ENCODE results near the gene RAPSN. TPM values are rescaled to one million over a fixed set of nuclear protein-coding genes. Genes with fewer than 3 reads are reported as not detected.

RAPSN gene
- total and polyA plus RNA-seq, 5 donors: 0.17 to 0.50 (median 0.37) TPM

DNA sequence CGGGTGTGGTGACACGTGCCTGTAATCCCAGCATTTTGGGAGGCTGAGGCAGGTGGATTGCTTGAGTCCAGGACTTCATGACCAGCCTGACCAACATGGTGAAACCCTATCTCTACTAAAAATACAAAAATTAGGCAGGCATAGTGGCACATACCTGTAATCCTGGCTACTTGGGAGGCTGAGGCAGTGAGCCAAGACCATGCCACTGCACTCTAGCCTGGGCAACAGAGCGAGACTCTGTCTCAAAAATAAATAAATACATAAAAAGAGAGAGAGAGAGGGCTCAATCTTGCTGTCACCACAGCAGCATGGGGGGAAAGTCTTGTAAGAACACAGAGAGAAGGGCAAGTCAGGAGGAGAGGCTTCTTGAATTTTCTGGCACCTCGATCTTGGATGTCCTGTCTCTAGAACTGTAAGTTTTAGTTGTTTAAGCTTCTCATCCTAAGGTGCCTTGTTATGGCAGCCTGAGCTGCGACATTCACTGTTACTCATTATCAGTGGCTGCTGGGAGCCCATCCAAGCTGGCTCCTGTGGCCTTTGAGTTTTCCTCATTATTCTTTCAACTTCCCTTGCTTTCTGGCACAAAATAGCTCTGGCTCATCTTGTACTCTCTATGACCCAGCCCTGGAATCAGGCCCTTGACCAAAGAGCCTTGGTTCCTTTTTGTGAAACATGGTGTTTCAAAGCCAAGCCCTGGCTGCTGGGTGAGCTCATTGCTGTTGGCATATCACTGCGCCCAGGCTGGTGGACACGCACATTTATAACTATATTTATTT lies 14.7 kb downstream of the RAPSN start:
- no peaks in the 10 kb centered on the region for H3K9me3 ChIP-seq (ENCODE audit: control insufficient read depth, low read length)
- H3K4me3 ChIP-seq (ENCODE audit: low read length): no peak overlapping the region
- WGBS: 70% methylated on average over 7 of the region's 7 CpGs
- no peak overlapping the region for H3K27ac ChIP-seq (ENCODE audit: low read length)
- no peaks in the 10 kb centered on the region for H3K4me1 ChIP-seq (ENCODE audit: control insufficient read depth, insufficient read depth, low read length)
- ATAC-seq (peak; percentile 40 to 56), DNase-seq (peak in 1 of 3 donors; percentile 47)
- intact Hi-C loops (cut with DNase I): no loop called here
- no peaks in the 10 kb centered on the region for H3K27me3 ChIP-seq (ENCODE audit: control insufficient read depth, insufficient read depth)

- 82% methylated on average over 3 of the region's 3 CpGs for WGBS
- intact Hi-C loops (cut with DNase I): no loop called here
- Histone ChIP-seq H3K27ac (ENCODE audit: low read length) (no peak overlapping the region), H3K9me3 (ENCODE audit: control insufficient read depth, low read length) (no peaks in the 10 kb centered on the region), H3K27me3 (ENCODE audit: control insufficient read depth, insufficient read depth) (no peaks in the 10 kb centered on the region), H3K4me3 (ENCODE audit: low read length) (no peak overlapping the region), H3K4me1 (ENCODE audit: control insufficient read depth, insufficient read depth, low read length) (no peaks in the 10 kb centered on the region)
- no peak for ATAC-seq
- no peak for DNase-seq
These were observed 15.8 kb downstream of the RAPSN start for GRCh38 chr11:47433157-47433556.

GRCh38 chr11:47431356-47432083 lies 17.4 kb downstream of the RAPSN start:
- intact Hi-C loops (cut with DNase I): no loop called here
- ATAC-seq (no peak), DNase-seq (peak in 1 of 3 donors; percentile 11)
- Histone ChIP-seq H3K9me3 (ENCODE audit: control insufficient read depth, low read length) (no peaks in the 10 kb centered on the region), H3K27me3 (ENCODE audit: control insufficient read depth, insufficient read depth) (no peaks in the 10 kb centered on the region), H3K4me3 (ENCODE audit: low read length) (no peak overlapping the region), H3K27ac (ENCODE audit: low read length) (no peak overlapping the region), H3K4me1 (ENCODE audit: control insufficient read depth, insufficient read depth, low read length) (no peaks in the 10 kb centered on the region)
- 91% methylated on average over 9 of the region's 9 CpGs for WGBS

DNA sequence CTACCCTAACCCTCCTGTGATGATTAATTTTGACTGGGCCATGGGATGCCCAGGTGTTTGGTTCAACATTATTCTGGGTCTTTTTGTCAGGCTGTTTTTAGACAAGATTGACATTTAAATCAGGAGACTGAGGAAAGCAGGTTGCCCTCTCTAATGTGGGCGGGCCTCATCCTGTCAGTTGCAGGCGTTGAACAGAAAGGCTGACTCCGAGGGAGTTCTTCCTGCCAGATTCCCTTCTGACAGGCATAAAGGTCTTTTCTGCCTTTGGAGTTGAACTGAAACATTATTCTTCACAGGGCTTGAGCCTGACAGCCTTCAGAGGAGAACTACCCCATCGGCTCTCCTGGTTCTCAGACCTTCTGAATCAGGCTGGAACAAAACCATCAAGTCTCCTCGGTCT lies 18.4 kb downstream of the RAPSN start:
- Histone ChIP-seq H3K4me3 (ENCODE audit: low read length) (no peak overlapping the region), H3K4me1 (ENCODE audit: control insufficient read depth, insufficient read depth, low read length) (peaks cover under 1% of the 10 kb centered on the region), H3K9me3 (ENCODE audit: control insufficient read depth, low read length) (no peaks in the 10 kb centered on the region), H3K27me3 (ENCODE audit: control insufficient read depth, insufficient read depth) (no peaks in the 10 kb centered on the region), H3K27ac (ENCODE audit: low read length) (no peak overlapping the region)
- ATAC-seq: no peak
- no peak for DNase-seq
- WGBS: 63% methylated on average over 5 of the region's 5 CpGs
- intact Hi-C loops (cut with DNase I): no loop called here

- DNase-seq: peak; percentile 99 to 100 (median 99)
- no peaks in the 10 kb centered on the region for H3K9me3 ChIP-seq (ENCODE audit: control insufficient read depth, low read length)
- ATAC-seq: peak; percentile 97
- H3K4me1 ChIP-seq (ENCODE audit: control insufficient read depth, insufficient read depth, low read length): peaks cover 9% of the 10 kb centered on the region
- no peaks in the 10 kb centered on the region for H3K27me3 ChIP-seq (ENCODE audit: control insufficient read depth, insufficient read depth)
- under 1% methylated on average over 62 of the region's 62 CpGs for WGBS
- peak within 1 kb of the TSS; percentile 92 for H3K27ac ChIP-seq (ENCODE audit: low read length)
- H3K4me3 ChIP-seq (ENCODE audit: low read length): peak within 1 kb of the TSS; percentile 96
- intact Hi-C loops (cut with DNase I): no loop called here
These were observed 22.6 kb downstream of the RAPSN start, which contains the start of gene PSMC3 for GRCh38 chr11:47426062-47426956. Gene PSMC3 (minus strand): TSS chr11:47426439. CDS start chr11:47426279, 160 bp downstream.

DNA sequence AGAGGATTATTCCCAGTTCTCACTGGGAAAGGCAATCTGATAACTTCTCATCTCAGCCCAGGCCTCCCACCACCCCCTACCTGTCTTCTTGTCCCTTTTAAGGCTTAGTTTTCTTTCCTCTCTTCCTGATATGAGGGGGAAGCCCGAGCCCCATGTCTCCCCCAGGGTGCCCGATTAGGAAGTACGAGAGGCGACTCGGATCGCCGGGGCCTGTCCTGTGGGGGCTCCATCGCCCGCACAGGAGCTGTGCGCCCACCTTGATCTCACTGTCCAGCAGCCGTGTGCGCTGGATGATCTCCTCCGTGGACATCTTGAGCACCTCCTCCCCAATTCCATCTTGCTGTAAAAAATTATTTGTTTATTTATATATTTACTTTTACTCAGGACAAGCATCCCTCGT lies 23.3 kb downstream of the RAPSN start:
- DNase-seq (peak in 1 of 3 donors; percentile 38), ATAC-seq (peak in 1 of 2 donors; percentile 1)
- Histone ChIP-seq H3K4me3 (ENCODE audit: low read length) (peak overlapping the region; percentile 96), H3K27me3 (ENCODE audit: control insufficient read depth, insufficient read depth) (no peaks in the 10 kb centered on the region), H3K27ac (ENCODE audit: low read length) (peak overlapping the region; percentile 30), H3K4me1 (ENCODE audit: control insufficient read depth, insufficient read depth, low read length) (peaks cover 9% of the 10 kb centered on the region), H3K9me3 (ENCODE audit: control insufficient read depth, low read length) (no peaks in the 10 kb centered on the region)
- intact Hi-C loops (cut with DNase I): no loop called here
- under 1% methylated on average over 14 of the region's 14 CpGs for WGBS

GRCh38 chr11:47418454-47419259 lies 30.3 kb downstream of the RAPSN start:
- no peak overlapping the region for H3K4me3 ChIP-seq (ENCODE audit: low read length)
- no peak for ATAC-seq
- H3K27me3 ChIP-seq (ENCODE audit: control insufficient read depth, insufficient read depth): no peaks in the 10 kb centered on the region
- H3K4me1 ChIP-seq (ENCODE audit: control insufficient read depth, insufficient read depth, low read length): peaks cover 8% of the 10 kb centered on the region
- 80% methylated on average over 23 of the region's 23 CpGs for WGBS
- no peak overlapping the region for H3K27ac ChIP-seq (ENCODE audit: low read length)
- DNase-seq: peak in 1 of 3 donors; percentile 44
- no peaks in the 10 kb centered on the region for H3K9me3 ChIP-seq (ENCODE audit: control insufficient read depth, low read length)
- intact Hi-C loops (cut with DNase I): no loop called here

DNA sequence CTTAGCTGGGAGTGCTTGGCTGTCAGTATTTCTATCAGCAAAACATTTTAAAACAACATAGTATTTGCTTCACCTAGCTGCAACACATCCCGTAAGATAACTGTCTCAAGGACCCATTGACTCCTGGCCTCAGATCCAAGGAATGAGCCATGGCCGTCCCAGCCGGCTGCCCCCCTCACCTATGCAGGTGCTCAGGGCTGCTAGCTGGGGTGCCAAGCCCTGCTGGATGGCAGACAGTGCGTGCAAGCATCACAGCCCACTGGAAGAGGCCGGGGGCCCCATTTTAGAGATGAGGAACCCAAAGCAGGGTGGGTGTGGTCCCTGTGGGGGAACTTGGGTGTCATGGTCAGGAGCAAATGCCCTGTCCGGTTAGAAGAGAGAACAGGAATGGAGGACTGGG lies 31.2 kb downstream of the RAPSN start:
- WGBS: 80% methylated on average over 6 of the region's 6 CpGs
- H3K4me3 ChIP-seq (ENCODE audit: low read length): no peak overlapping the region
- H3K27ac ChIP-seq (ENCODE audit: low read length): no peak overlapping the region
- no peaks in the 10 kb centered on the region for H3K9me3 ChIP-seq (ENCODE audit: control insufficient read depth, low read length)
- no peaks in the 10 kb centered on the region for H3K27me3 ChIP-seq (ENCODE audit: control insufficient read depth, insufficient read depth)
- intact Hi-C loops (cut with DNase I): no loop called here
- H3K4me1 ChIP-seq (ENCODE audit: control insufficient read depth, insufficient read depth, low read length): peaks cover 8% of the 10 kb centered on the region
- DNase-seq (peak in 2 of 3 donors; percentile 44 to 63), ATAC-seq (no peak)

DNA sequence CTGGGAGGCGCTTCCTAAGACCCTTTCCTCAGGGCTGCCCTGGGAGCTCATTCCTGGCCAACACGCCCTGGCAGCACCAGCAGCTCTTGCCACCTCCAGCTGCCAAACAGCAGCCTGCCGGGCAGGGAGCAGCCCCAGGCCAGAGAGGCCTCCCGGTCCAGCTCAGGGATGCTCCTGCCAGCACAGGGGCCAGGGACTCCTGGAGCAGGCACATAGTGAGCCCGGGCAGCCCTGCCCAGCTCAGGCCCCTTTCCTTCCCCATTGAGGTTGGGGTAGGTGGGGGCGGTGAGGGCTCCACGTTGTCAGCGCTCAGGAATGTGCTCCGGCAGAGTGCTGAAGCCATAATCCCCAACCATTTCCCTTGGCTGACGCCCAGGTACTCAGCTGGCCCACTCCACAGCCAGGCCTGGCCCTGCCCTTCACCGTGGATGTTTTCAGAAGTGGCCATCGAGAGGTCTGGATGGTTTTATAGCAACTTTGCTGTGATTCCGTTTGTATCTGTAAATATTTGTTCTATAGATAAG lies 32.9 kb downstream of the RAPSN start:
- peaks cover 8% of the 10 kb centered on the region for H3K4me1 ChIP-seq (ENCODE audit: control insufficient read depth, insufficient read depth, low read length)
- intact Hi-C loops (cut with DNase I): no loop called here
- H3K27ac ChIP-seq (ENCODE audit: low read length): peak overlapping the region; percentile 74
- H3K27me3 ChIP-seq (ENCODE audit: control insufficient read depth, insufficient read depth): no peaks in the 10 kb centered on the region
- DNase-seq: peak; percentile 90 to 93 (median 93)
- H3K9me3 ChIP-seq (ENCODE audit: control insufficient read depth, low read length): no peaks in the 10 kb centered on the region
- ATAC-seq: peak; percentile 77 to 89
- H3K4me3 ChIP-seq (ENCODE audit: low read length): no peak overlapping the region
- WGBS: 13% methylated on average over 13 of the region's 13 CpGs

Measured in right cardiac atrium (tissue), 5 donors.